Skin epidermis (tissue), 12 donors: ENCODE data around the gene TNFRSF1B.

Experiments used
- H3K27ac ChIP-seq, 21 experiments: fragments of 200-600 bp; sonication (generic) in 11 of 21; one replicate each; pipeline ENCODE4 v1.5.0; 2020; ENCODE audit warnings: mild to moderate bottlenecking in 3 of 21, inconsistent platforms in 2 of 21, moderate library complexity in 2 of 21
- H3K4me3 ChIP-seq, 7 experiments: fragments of 200-600 bp; sonication (generic) in 2 of 7; one replicate each; pipeline ENCODE4 v1.5.0; 2020; ENCODE audit warnings: inconsistent platforms in 2 of 7, mild to moderate bottlenecking in 2 of 7, moderate library complexity in 1 of 7

Gene TNFRSF1B

DNA sequence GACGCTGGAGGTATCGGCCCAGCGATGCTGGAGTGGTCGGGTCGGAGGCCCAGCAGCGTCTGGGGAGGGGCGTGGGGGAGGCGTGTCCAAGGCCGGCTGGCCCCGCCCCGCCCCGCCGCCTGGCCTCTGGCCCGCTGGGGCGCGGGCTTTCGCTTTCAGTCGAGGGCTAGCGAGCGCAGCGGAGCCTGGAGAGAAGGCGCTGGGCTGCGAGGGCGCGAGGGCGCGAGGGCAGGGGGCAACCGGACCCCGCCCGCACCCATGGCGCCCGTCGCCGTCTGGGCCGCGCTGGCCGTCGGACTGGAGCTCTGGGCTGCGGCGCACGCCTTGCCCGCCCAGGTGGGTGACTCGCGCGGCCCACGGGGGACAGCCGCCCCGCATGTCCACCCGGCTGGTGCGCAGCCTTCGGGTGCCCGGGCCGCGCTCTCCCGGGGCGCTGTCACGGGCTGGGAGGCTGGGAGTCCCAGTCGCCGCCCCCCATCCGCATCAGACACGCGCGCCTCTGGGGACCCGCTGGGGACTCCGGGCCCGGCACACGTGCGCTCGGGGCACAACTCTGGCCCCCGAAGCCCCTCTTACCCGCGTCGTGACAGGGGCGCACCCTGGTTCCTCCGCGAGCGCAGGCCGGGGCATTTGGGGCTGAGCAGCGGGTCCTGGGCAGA, at the start of gene TNFRSF1B:
Gene TNFRSF1B, plus strand, starts transcription at position 158 of the 659 bp plus-strand sequence. Its CDS starts 101 bp downstream, at position 259.
- H3K4me3 ChIP-seq: peak within 1 kb of the TSS; percentile 48 to 91 (median 69)
- H3K27ac ChIP-seq: peak within 1 kb of the TSS; percentile 78 to 98 (median 91)

DNA sequence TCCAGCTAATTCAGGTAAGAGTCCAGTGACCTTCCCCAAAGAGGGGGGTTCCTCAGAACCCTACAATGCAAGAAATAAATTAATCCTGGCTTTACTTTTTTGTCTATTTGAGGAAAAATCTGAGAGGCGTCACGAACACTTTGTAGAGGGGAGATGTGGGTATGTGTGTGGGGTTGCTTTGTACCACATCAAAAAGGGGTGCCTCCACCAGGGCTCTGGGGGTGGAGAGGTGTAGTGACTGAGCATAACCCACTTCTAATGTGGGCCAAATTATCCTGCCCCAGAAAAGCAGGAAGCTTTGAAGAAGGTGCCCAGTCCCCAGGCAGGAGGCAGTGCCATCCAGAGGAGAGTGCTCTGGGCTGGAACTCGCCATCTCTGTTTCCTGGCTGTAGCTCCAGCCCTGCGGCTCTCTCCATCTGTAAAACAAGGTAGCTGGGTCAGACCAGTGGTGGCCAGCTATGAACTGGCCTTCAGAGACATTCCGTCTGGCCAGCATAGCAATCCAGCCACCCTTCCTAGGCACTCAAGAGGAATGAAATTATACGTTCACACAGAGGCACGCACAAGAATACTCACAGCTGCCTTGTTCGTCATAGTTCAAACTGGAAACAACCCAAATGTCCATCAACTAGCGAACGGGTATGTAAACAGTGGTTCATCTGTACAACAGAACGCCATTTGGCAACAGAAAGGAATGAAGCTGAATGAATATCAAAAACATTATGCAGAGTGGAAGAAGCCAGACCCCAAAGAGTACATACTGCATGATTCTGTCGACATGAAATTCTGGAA, 45.4 kb upstream of the TNFRSF1B start:
- no peak overlapping the region for H3K27ac ChIP-seq
- no peak overlapping the region for H3K4me3 ChIP-seq

DNA sequence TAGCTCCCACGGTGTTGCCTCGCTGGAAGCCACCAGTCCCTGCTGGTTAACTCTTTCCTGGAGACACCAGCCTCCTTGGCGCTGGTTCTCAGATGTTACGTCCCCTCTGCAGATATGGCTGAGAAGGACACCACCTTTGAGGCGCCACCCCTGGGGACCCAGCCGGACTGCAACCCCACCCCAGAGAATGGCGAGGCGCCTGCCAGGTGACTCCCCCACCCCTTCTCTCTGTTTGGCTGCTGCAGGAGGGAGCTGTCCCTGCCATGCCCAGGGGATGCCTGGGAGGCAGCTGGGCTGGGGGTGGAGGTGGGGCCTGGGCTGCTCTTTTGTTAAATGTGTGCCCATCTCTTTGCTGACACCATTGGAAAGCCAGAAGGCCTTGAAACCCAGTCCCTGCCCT, 43.6 kb upstream of the TNFRSF1B start:
- no peak overlapping the region for H3K27ac ChIP-seq
- H3K4me3 ChIP-seq: no peak overlapping the region

DNA sequence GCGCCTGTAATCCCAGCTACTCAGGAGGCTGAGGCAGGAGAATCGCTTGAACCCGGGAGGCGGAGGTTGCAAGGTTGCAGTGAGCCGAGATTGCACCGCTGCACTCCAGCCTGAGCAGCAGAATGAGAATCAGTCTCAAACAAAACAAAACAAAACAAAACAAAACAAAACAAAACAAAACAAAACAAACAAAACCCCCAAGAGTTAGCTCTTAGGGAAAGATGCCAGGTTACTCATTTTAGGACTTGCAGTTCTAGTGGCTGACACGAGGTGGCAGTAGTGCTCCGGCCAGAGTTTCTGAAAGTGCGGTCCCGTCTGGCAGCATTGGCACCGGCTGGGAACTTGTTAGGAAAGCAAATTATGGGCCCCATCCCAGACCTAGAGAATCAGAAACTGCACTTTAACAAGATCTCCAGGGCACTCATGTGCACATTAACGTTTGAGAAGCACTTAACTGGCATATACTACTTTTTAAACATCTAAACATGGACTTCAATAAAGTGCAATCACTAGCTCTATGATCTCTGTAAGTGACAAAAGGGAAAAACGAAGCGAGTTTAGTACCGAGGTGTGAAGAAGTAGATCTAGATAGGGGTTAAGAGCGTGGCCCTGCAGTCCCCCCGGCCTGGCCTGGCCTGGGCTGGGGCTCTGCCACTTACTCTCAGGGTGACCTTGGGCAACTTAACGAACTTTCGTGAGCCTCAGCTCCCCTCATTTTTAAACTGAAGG, 41.9 kb upstream of the TNFRSF1B start:
- Histone ChIP-seq H3K4me3 (no peak overlapping the region), H3K27ac (peak overlapping the region in 14 of 21 experiments; percentile 4 to 73 (median 49))

DNA sequence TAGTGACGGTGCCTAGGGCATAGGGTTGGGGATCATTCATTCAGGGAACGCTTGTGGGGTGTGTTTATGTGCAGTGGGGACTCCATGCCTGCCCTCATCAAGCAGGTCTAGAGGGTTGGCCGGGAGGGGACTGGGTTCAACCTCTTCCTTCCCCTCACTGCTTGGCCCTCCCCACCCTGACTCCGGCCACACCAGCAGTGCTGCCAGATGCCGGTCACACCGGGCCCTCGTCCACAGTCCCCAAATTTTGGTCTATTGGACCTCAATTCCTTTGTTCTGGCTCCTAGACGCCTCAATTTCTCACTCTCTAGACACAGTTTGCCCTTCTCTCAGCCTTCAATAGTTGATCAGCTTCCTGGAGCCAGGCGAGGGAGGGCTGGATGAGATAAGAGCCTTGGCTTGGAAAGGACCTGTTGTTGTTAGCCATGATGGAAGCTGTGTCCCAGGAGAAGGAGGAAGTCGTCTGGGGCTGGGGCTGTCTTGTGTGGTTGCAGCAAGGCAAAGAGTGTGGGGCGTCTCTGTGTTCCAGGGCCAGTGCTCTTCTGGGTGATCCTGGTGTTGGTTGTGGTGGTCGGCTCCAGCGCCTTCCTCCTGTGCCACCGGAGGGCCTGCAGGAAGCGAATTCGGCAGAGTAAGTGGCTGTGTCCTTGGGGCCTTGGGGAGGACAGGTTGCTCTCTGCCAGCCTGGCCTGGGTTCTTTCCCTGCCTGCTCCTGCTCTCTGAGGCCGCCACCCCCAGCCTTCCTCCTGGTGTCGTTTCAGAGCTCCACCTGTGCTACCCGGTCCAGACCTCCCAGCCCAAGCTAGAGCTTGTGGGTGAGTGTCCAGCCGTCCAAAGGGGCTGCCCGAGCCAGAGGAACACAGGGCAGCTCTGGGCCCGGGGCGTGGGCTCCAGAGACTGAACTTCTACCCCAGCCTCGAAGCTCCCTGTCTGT, 41.1 kb upstream of the TNFRSF1B start:
- no peak overlapping the region for H3K4me3 ChIP-seq
- peak overlapping the region in 15 of 21 experiments; percentile 4 to 73 (median 46) for H3K27ac ChIP-seq

DNA sequence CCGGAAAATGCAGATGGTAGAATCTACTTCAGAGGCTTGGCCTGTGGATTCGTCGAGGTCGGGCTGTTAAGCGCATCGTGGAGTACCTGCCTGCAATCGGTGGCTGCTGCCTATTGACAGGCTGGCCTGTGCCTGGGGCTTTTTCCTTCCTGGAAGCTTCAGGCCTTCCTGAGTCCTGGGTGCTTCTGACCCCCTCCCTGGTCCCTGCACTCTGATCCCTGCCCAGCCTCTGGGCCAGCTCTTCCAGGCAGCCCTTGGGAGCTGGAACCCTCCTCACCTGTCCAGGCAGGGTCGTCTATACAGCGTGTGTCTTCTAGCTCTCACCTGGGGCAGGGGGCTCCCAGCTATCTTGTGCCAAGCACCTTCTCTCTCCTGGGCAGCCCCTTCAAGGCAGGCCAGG, 40.0 kb upstream of the TNFRSF1B start:
- Histone ChIP-seq H3K27ac (peak overlapping the region in 5 of 21 experiments; percentile 0 to 73 (median 52)), H3K4me3 (no peak overlapping the region)

DNA sequence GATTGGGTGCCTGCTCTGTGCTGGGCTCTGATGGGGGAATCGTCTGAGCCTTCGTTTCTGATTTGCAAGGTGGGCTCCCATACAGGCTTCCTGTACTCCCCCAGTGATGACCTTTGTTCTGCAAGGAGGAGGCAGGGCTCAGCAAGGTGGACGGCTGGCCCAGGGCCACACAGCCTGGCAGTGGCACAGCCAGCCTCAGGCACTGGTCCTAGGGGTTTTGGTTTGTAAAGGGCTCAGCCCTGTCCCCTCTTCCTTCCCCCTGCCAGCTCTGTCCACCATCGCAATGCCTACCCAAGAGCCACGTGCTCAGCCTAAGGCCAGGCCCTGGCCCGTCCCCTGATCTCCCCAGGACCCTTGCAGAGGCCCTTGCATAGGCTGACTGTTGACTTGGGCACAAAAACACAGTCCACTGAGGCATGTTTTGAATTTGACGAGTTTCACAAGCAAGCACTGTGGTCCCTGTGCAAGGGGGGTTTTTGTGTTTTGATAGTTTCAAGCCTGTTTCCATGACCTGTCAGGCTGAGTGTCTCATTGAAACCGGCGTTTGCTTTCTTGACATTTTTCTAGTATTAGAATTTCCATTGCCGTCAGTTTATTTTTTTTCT, 39.5 kb upstream of the TNFRSF1B start:
- peak overlapping the region in 2 of 21 experiments; percentile 52 to 67 for H3K27ac ChIP-seq
- H3K4me3 ChIP-seq: no peak overlapping the region

DNA sequence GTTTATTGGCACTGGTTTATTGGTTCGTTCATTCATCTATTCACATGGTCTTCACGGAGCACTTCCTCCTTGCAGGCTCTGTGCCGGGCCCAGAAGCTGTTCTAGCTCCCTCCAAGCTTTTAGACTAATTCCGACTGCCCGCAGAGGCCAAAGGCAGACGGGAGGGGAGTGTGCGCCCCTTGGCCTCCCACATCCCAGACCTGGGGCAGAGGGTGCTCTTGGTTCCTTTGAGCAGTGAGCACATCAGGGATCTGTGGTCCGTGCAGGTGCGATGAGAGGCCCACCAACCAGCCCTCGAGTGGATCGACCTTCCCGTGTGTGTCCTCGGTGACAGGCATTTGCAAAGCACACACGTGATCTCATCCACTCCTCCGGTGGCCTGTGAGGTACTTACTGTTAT, 38.7 kb upstream of the TNFRSF1B start:
- H3K4me3 ChIP-seq: no peak overlapping the region
- H3K27ac ChIP-seq: peak overlapping the region in 2 of 21 experiments; percentile 52 to 63

DNA sequence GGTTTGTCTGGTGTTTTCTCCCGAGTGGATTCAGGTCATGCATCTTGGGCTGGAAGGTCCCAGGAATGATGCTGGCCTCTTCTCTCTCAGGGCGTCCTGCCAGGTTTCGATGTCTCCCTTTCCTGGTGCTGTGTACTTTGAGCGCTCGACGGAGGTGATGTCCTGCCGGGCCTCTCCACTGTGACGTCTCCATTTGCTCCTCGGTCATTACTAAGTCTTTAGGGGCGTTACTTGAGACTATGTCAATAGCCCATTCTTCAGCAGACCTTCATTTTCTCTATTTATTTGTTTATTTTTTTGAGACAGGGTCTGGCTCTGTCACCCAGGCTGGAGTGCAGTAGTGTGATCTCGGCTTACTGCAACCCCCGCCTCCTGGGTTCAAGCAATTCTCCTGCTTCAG, 37.2 kb upstream of the TNFRSF1B start:
- no peak overlapping the region for H3K4me3 ChIP-seq

DNA sequence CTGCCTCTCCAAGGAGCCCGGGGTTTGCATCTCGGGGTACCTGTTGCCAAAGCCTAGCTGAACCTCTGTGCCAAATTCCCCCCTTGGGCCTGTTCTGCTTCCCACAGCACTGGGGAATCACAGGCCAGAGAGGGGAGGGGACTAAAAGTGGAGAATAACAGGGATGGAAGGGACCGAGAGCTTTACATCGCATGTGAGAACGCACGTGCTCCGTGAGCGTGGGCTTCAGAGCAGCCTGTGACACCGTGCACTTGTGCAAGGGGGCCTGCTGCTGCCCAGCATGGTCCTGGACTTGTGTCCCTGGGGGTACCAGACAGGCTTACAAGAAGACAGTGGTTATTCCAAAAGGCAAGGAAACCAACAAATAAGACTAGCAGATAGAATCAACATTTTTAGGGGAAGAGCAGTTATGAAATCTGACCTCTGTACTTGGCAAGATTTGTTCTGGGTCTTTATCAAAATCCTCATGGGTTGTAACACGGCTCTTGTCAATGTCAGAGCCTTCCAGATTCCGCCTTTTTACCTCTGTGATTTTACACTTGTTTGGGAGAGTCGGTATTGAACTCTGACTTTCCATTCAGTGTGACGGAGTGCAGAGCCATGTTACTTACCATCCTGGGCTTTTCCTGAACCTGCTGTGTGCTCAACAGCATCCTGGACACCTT, 36.2 kb upstream of the TNFRSF1B start:
- H3K4me3 ChIP-seq: no peak overlapping the region
- H3K27ac ChIP-seq: peak overlapping the region in 1 of 21 experiments; percentile 71

More for the DNA sequence above, 37.2 kb upstream of the TNFRSF1B start:
- H3K27ac ChIP-seq: no peak overlapping the region

DNA sequence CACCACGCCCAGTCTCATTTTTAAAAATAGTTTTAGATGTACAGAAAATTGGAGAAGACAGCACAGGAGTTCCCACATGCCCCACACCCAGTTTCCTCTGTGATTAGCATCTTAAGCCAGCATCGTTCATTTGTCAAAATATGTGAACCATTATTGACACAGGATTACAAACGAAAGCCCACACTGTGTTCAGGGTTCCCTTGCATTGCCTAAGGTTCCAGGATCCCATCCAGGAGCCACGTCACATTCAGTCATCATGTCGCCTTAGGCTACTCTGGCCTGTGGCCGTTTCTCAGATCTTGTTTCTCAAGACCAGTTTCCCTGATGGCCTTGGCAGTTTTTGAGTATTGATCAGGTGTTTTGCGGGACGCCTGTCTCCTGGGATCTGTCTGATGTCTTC, 34.7 kb upstream of the TNFRSF1B start:
- Histone ChIP-seq H3K27ac (peak overlapping the region in 15 of 21 experiments; percentile 1 to 77 (median 32)), H3K4me3 (no peak overlapping the region)

DNA sequence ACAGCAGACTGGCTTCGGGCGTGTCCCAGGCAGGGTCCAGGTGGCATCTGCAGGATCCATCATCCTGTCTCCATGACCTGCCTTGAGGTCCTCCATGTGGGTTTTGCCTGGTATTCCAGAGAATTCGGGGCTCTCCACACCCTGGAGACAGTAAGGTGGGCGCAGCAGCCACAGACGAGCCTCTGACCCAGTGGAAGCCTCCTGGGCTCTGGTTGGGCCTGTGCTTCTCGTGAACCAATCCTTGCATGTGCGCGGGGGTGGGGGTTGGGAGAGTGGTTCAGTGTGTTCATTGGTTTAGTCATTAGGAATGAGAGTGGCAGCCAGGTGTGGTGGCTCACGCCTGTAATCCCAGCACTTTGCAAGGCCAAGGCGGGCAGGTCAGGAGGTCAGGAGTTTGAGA, 32.1 kb upstream of the TNFRSF1B start:
- H3K4me3 ChIP-seq: no peak overlapping the region
- H3K27ac ChIP-seq: peak overlapping the region in 2 of 21 experiments; percentile 5 to 50

DNA sequence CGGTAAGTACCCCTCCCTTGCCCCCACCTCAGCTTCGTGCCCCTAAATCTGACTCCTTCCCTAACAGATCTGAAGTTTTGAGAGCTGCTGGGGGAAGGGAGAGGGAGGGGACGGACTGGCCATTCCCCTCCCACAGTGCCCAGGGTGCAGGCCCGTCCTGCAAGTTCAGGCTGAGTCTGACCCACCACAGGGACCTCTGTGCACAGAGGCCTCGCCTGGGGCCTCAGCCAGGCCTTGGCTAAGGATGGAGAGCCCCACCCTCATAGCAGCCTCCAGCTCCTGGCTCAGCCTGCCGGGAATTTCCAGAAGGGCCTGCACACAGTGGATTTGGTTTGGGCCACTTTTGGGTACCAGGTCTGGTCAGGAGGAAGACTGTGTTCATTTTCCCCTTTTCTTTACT, 31.2 kb upstream of the TNFRSF1B start:
- peak overlapping the region in 4 of 21 experiments; percentile 7 to 52 (median 37) for H3K27ac ChIP-seq
- no peak overlapping the region for H3K4me3 ChIP-seq

DNA sequence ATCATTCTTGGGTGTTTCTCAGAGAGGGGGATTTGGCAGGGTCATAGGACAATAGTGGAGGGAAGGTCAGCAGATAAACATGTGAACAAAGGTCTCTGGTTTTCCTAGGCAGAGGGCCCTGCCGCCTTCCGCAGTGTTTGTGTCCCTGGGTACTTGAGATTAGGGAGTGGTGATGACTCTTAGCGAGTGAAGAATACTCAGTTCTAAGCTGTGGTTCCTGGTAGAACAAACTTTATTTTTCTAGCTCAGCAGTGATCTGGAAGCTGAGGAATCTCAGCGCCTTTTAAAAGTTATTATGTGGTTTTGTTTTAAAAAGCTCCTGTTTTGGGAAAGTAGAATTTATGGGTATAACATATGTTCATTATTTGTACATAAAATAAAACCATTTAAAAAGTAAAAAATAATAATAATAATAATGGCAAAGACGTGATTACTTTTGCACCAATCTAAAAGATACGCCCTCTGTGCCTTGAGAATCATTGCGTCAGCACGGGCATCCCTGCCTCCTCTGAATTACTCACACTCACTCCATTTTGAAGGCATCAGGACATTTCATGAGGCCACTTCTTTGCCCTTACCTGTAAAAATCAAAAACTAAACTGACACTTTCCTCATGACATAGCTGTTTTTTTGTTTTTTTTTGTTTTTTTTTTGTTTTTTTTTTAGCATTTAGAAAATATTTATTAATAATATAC, 29.7 kb upstream of the TNFRSF1B start:
- Histone ChIP-seq H3K27ac (peak overlapping the region in 1 of 21 experiments; percentile 17), H3K4me3 (no peak overlapping the region)

DNA sequence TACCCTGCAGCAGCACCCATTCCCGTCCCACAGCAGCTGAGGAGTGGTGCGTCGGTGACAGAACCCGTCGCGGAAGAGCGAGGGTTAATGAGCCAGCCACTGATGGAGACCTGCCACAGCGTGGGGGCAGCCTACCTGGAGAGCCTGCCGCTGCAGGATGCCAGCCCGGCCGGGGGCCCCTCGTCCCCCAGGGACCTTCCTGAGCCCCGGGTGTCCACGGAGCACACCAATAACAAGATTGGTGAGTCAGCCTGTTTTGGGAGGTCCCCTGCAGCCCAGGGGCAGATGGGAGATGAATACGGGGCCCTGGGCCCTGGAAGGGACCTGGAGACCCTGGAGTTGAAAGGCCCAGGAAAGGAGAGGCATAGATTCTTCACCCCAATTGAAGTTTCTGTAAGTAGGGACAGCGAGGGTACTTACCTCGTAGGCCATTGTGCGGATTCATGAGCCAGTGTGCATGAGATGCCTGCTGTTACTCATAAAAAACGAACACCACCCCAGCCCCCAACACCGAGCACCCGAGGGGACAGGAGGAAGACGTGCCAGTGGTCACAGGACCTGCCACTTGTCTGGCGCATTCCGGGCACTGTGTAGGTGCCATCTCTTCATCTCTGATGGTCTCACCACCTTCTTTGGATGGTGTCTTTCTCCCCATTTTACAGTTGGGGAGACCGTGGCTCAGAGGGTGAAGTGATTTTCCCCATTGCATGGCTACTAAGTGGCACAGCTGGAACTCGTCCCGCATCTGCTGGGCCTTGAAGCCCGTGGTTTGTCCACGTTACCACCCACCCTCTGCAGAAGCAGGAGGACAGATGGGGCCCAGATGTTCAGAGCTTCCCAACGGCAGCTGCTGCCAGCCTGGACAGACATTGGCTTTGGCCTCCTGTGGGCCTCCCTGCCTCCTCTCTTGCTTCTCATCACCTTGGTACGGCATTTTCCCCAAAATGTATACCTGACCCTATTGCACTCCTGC, 28.3 kb upstream of the TNFRSF1B start:
- H3K27ac ChIP-seq: peak overlapping the region in 2 of 21 experiments; percentile 8 to 12
- H3K4me3 ChIP-seq: no peak overlapping the region

DNA sequence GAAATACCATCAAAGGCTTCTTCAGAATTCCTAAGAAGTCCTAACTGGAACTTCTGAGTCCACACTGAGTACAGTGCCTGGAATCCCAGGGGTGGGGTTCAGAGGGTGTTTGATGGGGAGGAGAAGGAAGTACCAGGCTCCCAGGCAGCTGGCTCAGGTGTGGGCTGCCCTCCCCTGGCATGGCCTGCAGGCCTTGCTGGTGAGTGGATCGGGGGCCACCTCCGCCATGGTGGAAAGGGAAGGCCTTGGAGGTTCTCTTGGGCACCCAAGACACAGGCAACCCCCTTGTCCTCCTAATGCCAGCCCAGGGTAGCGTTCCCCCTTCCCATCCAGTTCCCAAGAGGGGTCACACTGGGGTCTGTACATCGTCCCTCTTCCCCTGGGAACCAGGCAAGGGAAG, 26.8 kb upstream of the TNFRSF1B start:
- Histone ChIP-seq H3K27ac (peak overlapping the region in 3 of 21 experiments; percentile 4 to 30 (median 4)), H3K4me3 (no peak overlapping the region)
